SK-N-SH treated with all-trans-retinoic acid at 6 μM for 48 hours (cell line): ENCODE data around the gene SPATA2L.

Experiments
- ARNTL ChIP-seq: fragments of 450-650 bp; formaldehyde crosslinking; IDR thresholded peaks from 2 replicates; pipeline ENCODE4 v1.5.0; 2020; ENCODE audit warnings: low read depth, mild to moderate bottlenecking, moderate library complexity, borderline replicate concordance
- OSR1 ChIP-seq: fragments of 250-450 bp; sonication (Bioruptor Pico); IDR thresholded peaks from 2 replicates; pipeline ENCODE4 v1.8.0; 2022; ENCODE audit warnings: moderate library complexity, mild to moderate bottlenecking, inconsistent platforms
- PATZ1 ChIP-seq: fragments of 250-450 bp; sonication (Bioruptor Pico); IDR thresholded peaks from 2 replicates; pipeline ENCODE4 v1.8.0; 2020; ENCODE audit warnings: mild to moderate bottlenecking, moderate library complexity, borderline replicate concordance
- PPARA ChIP-seq: fragments of 250-450 bp; sonication (Bioruptor Pico); IDR thresholded peaks from 2 replicates; pipeline ENCODE4 v1.5.0; 2020; ENCODE audit warnings: mild to moderate bottlenecking, borderline replicate concordance
- RARB ChIP-seq: fragments of 250-450 bp; sonication (Bioruptor Pico); IDR thresholded peaks from 2 replicates; pipeline ENCODE4 v1.8.0; 2021; ENCODE audit warnings: mild to moderate bottlenecking, moderate library complexity
- SNAI2 ChIP-seq: fragments of 250-450 bp; sonication (Bioruptor Pico); IDR thresholded peaks from 2 replicates; pipeline ENCODE4 v1.5.0; 2020; ENCODE audit warnings: mild to moderate bottlenecking, moderate library complexity
- TCF4 ChIP-seq: fragments of 250-450 bp; sonication (Bioruptor Pico); IDR thresholded peaks from 2 replicates; pipeline ENCODE4 v1.8.0; 2021; ENCODE audit warnings: mild to moderate bottlenecking, moderate library complexity, borderline replicate concordance
- TOX ChIP-seq: fragments of 250-450 bp; sonication (Bioruptor Pico); IDR thresholded peaks from 2 replicates; pipeline ENCODE4 v1.8.0; 2021; ENCODE audit warnings: mild to moderate bottlenecking, moderate library complexity, borderline replicate concordance
- ZFP3 ChIP-seq: fragments of 250-450 bp; sonication (Bioruptor Pico); IDR thresholded peaks from 2 replicates; pipeline ENCODE4 v1.5.0; 2020; ENCODE audit warnings: mild to moderate bottlenecking, moderate library complexity
- ZFP30 ChIP-seq: fragments of 450-650 bp; formaldehyde crosslinking; IDR thresholded peaks from 2 replicates; pipeline ENCODE4 v1.5.0; 2022; ENCODE audit warnings: mild to moderate bottlenecking, moderate library complexity
- ZNF565 ChIP-seq: fragments of 450-650 bp; formaldehyde crosslinking; conservative IDR thresholded peaks from 2 replicates; pipeline ENCODE4 v1.5.0; 2020; ENCODE audit warnings: low read depth, mild to moderate bottlenecking, moderate library complexity
- ZNF70 ChIP-seq: fragments of 450-650 bp; formaldehyde crosslinking; IDR thresholded peaks from 2 replicates; pipeline ENCODE4 v1.5.0; 2020; ENCODE audit warnings: mild to moderate bottlenecking, moderate library complexity
- ZNF8 ChIP-seq: fragments of 450-650 bp; formaldehyde crosslinking; IDR thresholded peaks from 2 replicates; pipeline ENCODE4 v1.5.0; 2020; ENCODE audit warnings: mild to moderate bottlenecking, moderate library complexity
- TF ChIP-seq, protein P1 (sequence below): fragments of 250-450 bp; sonication (Bioruptor Pico); IDR thresholded peaks from 2 replicates; pipeline ENCODE4 v1.5.1; 2021; ENCODE audit warnings: mild to moderate bottlenecking, moderate library complexity

DNA sequence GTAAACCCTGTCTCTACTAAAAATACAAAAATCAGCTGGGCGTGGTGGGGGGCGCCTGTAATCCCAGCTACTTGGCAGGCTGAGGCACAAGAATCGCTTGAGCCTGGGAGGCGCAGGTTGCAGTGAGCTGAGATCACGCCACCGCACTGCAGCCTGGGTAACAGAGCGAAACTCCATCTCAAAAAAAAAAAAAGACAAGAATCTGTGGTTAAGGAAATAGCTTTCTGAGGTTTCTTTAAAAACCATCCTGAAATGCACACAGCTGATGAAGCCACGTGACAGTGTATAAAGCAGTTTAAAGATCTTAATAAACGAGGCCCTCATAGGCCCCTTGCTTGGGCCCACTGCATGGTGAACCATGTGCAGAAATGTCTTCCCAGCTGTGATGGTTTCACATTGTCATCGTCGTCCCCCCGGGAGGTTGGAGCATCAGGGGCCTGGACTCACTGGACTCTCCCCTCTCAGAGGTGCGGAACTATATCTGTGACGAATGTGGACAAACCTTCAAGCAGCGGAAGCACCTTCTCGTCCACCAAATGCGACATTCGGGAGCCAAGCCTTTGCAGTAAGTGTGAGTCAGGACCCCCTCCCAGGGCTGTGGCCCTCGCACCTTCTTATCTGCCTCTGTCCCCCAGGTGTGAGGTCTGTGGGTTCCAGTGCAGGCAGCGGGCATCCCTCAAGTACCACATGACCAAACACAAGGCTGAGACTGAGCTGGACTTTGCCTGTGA is 36.0 kb upstream of the SPATA2L start:
- TF ChIP-seq ARNTL (CRISPR knock-in tag): no peak
- no peak for TF ChIP-seq ZNF70
- no peak for TF ChIP-seq PATZ1 (CRISPR knock-in tag)
- TF ChIP-seq ZFP3 (CRISPR knock-in tag): no peak
- TF ChIP-seq OSR1 (CRISPR knock-in tag): no peak
- TF ChIP-seq TCF4 (CRISPR knock-in tag): no peak
- no peak for TF ChIP-seq TOX (CRISPR knock-in tag)
- no peak for TF ChIP-seq RARB (CRISPR knock-in tag)
- TF ChIP-seq ZNF565: no peak
- TF ChIP-seq PPARA: no peak
- no peak for TF ChIP-seq SNAI2 (CRISPR knock-in tag)
- no peak for TF ChIP-seq ZFP30
- no peak for TF ChIP-seq ZNF8 (CRISPR knock-in tag)
- TF ChIP-seq, protein P1, sequence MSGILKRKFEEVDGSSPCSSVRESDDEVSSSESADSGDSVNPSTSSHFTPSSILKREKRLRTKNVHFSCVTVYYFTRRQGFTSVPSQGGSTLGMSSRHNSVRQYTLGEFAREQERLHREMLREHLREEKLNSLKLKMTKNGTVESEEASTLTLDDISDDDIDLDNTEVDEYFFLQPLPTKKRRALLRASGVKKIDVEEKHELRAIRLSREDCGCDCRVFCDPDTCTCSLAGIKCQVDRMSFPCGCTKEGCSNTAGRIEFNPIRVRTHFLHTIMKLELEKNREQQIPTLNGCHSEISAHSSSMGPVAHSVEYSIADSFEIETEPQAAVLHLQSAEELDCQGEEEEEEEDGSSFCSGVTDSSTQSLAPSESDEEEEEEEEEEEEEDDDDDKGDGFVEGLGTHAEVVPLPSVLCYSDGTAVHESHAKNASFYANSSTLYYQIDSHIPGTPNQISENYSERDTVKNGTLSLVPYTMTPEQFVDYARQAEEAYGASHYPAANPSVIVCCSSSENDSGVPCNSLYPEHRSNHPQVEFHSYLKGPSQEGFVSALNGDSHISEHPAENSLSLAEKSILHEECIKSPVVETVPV (CRISPR knock-in tag): no peak
